Fibroblast of skin of left quadriceps (primary cell): ENCODE measurements around the gene CTDP1.
"Not testable (repeated sequence)": the region's sequence is repeated elsewhere in the genome, so short reads cannot be mapped to it uniquely, and the experiment has no call there.

Experiments used
- DNase-seq, 2 experiments: peaks; one replicate each; pipeline ENCODE4 v3.0.0-alpha.2; 2013; ENCODE audit warnings: low read depth in 2 of 2

CTDP1 gene

DNA sequence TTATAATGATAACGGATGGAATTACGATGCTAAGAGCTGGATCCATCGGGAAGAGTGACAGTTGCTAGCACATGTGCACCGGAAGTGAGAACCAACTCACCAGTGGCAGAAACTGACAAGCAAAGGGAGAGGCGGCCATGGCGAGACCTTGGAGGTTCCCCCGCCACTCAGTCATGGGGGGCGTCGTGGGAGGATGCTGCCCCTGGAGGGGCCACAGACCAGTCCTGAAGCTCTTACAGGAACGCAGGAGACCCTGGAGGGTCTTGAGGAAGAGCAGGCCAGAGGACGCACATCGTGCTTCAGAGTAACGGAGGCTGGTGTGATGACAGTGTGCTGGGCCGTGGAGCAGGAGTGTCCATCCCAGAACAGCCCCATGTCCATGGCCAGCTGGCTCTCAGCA is 65.0 kb downstream of the CTDP1 start:
- DNase-seq: no peak

DNA sequence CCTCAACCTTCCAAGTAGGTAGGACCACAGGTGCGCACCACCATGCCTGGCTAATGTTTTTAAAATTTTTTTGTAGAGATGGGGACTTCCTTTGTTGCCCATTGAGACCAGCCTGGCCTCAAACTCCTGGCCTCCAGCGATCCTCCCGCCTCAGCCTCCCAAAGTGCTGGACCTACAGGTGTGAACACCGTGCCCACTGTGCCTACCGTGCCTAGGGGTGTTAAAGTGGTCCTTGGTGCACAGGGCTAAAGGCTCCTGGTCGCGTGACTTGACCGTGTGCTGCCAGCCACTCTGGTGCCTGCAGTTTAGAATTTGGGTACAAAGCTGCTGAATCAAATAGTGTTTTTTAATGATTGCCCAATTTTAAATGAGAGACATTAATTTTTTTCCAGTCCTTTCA is 67.1 kb downstream of the CTDP1 start:
- no peak for DNase-seq

DNA sequence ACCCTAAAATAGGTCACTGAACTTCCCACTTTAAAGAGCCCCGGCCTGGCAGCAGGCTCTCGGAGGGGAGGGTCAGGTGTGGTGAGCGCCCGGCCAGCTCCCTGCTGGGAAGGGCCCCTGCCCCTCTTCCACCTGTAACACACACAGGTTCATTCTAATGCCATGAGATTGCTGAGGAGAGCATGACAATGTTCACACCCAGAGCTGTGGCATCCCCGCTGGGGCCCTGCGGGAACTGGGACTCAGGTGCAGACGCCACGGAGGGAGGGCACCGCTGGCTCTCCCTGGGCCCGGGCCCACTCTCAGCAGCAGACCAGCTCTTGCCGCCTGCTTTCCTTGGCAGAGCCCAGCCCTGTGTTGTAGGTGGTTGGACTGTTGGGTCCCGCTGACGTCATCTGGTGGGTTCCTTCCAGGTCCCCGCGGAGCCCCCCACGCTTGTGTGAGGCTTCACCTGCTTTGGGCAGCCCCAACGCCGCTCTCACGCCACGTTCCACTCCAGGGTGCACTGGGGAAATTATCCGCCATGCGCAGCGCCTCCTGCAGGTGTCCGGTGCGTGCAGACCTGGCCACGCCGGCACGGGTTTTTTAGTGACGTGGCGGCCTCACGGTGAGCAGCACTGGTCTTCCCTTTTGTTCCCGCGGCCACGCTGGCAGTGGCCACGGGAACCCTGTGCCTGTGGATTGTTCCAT is 67.7 kb downstream of the CTDP1 start:
- no peak for DNase-seq

- no peak for DNase-seq
Measured at GRCh38 chr18:79748321-79749180, 68.9 kb downstream of the CTDP1 start.

GRCh38 chr18:79749251-79750191 is 69.9 kb downstream of the CTDP1 start:
- DNase-seq: no peak

- DNase-seq: no peak
Measured at GRCh38 chr18:79750980-79751571, 71.5 kb downstream of the CTDP1 start.

- not testable (repeated sequence) for DNase-seq
Measured at GRCh38 chr18:79751918-79752578, 72.4 kb downstream of the CTDP1 start.

- DNase-seq: not testable (repeated sequence)
Measured at GRCh38 chr18:79752946-79753345, 73.3 kb downstream of the CTDP1 start.

- DNase-seq: no peak
Measured at GRCh38 chr18:79753391-79753851, 73.8 kb downstream of the CTDP1 start.

DNA sequence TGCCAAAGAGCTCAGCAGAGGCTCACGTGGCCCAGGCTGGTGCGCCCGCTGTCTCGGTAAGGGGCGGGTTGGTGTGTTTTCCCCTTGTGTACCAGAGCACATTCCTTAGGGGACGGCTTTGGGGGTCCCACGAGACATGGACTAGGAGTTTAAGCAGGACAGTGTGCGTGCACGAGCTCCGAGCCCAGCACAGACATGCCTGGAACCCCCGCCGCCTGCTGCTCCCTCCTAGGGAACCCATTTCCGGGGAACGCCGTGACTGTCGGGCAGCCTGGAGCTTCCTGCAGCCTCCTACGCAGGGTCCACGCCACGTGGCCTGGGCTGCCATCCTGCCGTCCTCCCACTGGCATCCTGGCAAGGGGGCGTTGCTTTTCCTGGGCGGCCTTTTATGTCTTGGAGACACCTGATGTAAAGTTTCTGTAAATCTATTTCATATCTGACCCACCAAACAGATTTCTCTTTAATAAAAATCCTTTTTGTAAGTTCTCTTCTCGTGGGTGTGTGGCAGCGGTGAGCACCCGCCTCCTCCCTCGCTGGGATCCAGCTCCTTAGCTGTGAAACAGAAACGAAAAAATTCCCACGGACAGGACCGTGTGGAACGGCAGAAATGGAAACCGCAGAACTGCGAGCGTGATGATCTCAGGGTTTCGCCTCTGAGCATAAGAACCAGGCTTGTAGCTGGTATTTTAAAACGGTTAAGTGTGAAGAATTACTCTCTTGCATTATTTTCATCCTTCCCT is 74.6 kb downstream of the CTDP1 start:
- no peak for DNase-seq

DNA sequence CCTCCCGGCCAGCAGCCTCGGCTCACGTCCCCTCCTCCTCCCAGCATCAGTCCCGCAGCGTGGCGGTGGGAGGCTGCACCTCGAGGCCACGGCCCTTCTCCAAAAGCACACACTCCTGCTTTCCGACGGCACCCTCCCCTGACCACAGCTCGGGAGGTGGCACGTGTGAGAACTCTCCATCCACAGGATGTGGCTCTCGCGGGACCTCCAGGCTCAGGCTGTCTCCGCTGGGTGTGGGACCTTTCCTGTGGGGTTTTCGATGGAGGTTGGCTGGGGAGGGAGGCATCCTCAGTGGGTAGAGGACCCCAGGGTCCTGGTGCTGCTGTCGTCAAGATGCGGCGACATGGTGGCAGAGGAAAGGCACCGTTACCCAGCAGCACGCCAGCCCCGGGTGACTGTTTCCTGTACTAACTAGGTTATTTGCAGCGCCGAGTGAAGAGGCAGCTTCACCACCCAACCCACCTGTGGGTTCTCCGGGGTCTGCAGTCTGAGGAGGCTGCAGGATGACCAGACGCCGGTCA is 75.3 kb downstream of the CTDP1 start:
- DNase-seq: no peak

DNA sequence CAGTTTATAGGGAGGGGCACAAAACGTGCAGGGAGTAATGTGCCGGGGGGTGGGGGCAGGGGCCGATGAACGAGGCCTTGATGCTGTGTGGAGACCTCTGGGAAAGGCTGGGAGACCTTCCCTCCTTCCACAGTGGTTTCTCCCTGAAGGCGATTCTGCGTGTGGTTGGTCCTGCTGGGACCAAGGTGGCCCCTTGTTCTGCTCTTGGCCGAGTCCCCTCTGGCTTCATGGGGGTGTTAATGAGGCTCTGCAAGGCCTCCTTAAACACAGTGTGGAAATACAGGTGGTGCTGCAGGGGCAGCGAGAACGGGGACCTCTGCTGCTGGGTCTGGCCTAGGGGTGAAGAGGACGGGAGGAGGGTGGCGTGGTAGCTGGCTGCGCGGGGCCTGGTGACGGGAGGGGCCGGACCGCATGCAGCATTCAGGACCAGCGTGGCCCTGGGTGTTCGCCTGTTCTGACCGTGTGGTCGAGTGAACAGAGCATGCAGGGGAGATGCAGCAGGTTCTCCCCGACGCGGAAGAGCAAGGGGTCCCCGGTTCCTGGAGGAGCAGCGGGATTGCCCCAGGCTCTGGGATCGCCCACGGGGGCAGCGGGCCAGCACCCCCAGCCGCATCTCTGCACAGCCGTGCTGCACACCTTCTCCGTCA is 76.0 kb downstream of the CTDP1 start:
- no peak for DNase-seq

DNA sequence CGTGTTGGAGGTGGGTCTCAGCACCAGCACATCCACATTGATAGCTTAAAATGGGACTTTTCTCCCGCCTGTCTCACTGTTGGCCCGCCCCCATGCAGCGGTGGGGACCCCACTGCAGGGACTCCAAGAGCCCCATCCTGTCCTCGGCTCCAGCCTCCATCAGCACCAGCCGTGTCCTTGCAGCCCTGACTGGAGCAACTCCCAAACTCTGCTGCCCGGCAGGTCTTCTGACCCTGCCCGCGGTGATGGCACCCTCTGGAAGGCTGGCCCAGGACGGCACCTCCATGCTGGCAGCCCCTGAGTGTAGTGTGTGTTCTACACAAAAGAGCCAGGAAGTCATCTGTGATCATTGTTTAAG is 76.5 kb downstream of the CTDP1 start:
- DNase-seq: no peak

DNA sequence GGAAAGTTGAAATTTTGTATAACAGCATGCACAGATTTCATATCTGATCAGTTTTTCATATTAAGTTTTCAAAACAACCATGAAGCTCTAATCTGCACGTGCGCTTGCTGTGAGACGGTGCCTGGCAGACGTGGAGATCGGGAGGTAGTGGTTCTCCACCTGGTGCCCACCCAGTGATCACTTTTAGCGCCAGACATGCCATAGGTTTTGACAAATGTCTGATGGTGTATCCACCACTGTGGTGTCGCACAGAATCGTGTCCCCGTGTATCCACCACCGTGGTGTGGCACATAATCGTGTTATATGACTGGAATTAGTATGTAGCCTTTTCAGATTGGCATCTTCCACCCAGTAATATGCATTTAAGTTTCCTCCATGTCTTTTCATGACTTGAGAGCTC is 77.2 kb downstream of the CTDP1 start:
- no peak for DNase-seq

DNA sequence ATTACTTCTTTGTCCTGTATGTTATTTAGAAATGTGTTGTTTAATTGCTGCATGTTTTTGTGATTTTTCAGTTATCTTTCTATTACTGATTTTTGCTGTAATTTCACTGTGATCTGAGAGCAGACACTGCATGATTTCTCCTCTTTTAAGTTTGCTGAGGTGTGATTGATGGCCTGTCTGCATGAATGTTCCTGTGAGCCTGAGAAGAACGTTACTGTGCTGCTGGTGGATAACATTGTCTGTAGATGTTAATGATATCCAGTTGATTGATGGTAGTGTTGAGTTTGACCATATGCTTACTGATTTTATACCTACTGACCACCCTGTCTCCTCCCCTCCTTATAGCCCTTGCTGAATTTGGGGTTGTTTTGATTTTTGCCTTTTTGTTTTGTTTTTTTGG is 80.7 kb downstream of the CTDP1 start:
- no peak for DNase-seq

DNA sequence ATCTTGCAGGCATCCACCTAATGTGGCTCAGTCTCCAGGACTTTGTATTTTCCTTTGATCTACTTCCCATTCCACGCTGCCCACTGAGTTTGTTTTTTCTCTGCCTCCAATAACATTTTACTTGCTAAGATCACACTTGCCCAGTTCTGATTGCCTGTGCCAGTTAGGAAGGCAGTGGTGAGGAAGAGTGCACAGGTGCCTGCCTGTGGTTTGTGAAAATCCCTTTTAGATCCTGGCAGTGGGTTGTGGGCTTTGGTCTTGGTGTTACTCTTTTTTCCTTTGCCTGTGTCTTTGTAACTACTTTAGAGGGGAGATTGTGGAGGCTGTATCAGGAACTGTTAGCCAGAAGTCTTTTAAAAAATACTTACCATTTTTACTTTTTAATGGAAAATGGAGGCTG is 81.3 kb downstream of the CTDP1 start:
- no peak for DNase-seq

DNA sequence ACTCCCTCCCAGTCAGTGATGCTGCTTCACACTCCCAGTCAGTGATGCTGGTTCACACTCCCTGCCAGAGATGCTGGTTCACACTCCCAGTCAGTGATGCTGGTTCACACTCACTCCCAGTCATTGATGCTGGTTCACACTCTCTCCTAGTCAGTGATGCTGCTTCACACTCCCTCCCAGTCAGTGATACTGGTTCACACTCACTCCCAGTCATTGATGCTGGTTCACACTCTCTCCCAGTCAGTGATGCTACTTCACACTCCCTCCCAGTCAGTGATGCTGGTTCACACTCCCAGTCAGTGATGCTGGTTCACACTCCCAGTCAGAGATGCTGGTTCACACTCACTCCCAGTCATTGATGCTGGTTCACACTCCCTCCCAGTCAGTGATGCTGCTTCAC is 83.8 kb downstream of the CTDP1 start:
- DNase-seq: no peak

DNA sequence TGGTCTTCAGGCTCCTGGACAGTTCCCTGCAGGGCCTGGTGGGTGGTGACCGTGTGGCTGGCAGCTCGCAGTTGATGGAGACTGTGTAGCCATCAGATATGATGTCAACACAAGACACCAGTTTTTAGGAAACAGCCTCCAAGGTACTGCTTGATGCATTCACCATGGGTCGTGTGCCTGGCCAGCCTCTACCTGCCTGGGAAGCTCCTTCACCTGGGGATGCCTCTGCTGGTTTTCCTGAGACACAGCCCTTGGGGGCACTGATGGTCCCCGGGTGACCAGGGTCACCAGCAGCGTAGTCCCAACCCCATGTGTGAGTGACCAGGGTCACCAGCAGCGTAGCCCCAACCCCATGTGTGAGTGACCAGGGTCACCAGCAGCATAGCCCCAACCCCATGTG is 84.5 kb downstream of the CTDP1 start:
- DNase-seq: no peak

- DNase-seq: no peak
Measured at GRCh38 chr18:79765491-79766245, 86.1 kb downstream of the CTDP1 start.
